HG03064 (cell line): Measurements from ENCODE around the gene INO80B.
"Not testable (repeated sequence)": the region's sequence is repeated elsewhere in the genome, so short reads cannot be mapped to it uniquely, and the experiment has no call there.

Experiments used
- ATAC-seq: cut with Tn5 transposase; IDR thresholded peaks from one replicate; pipeline ENCODE4 v1.9.1; 2021; ENCODE audit warnings: low read depth; ENCODE audit not compliant: unreplicated experiment

Gene INO80B

GRCh38 chr2:74447230-74447999 lies 7.5 kb upstream of the INO80B start:
- ATAC-seq = no peak

GRCh38 chr2:74448771-74449170 lies 6.1 kb upstream of the INO80B start:
- no peak for ATAC-seq

GRCh38 chr2:74450570-74451190 lies 4.2 kb upstream of the INO80B start:
- ATAC-seq = no peak

GRCh38 chr2:74457129-74457548 lies 2.3 kb downstream of the INO80B start:
- ATAC-seq = no peak

GRCh38 chr2:74457549-74458131 lies 2.8 kb downstream of the INO80B start:
- ATAC-seq = peak; percentile 26

GRCh38 chr2:74458132-74458937 lies 3.4 kb downstream of the INO80B start, which contains the start of gene WBP1:
Gene WBP1 (plus strand): TSS chr2:74458438. CDS start chr2:74458603, 165 bp downstream.
- ATAC-seq = peak; percentile 84

- no peak for ATAC-seq
Measured at GRCh38 chr2:74458938-74459363, 4.1 kb downstream of the INO80B start.

- ATAC-seq = not testable (repeated sequence)
Measured at GRCh38 chr2:74459503-74460118, 4.7 kb downstream of the INO80B start.

GRCh38 chr2:74460187-74460586 lies 5.3 kb downstream of the INO80B start:
- not testable (repeated sequence) for ATAC-seq

GRCh38 chr2:74461187-74462053 lies 6.5 kb downstream of the INO80B start:
- ATAC-seq = no peak

GRCh38 chr2:74462054-74462785 lies 7.3 kb downstream of the INO80B start:
- ATAC-seq = no peak

GRCh38 chr2:74462786-74463105 lies 7.9 kb downstream of the INO80B start:
- ATAC-seq = no peak

- ATAC-seq = no peak
Measured at GRCh38 chr2:74464406-74464805, 9.5 kb downstream of the INO80B start.

GRCh38 chr2:74470742-74471141 lies 15.9 kb downstream of the INO80B start:
- ATAC-seq = not testable (repeated sequence)

GRCh38 chr2:74471332-74472065 lies 16.6 kb downstream of the INO80B start:
- no peak for ATAC-seq

- ATAC-seq = peak; percentile 81
Measured at GRCh38 chr2:74472086-74472944, 17.4 kb downstream of the INO80B start, which contains the start of gene MRPL53. Gene MRPL53 (minus strand): TSS chr2:74472680. CDS start chr2:74472660, 20 bp downstream.

- ATAC-seq = no peak
Measured at GRCh38 chr2:74472945-74473258, 18.0 kb downstream of the INO80B start.
